Cortex of kidney (tissue), 1 donor: Measurements from ENCODE around the gene DDOST.
A peak's percentile ranks its signal among the peaks of the same experiment; 100 is the strongest.

Experiments
- DNase-seq: peaks from one replicate; lab custom pipeline; 2025; lab: John Stamatoyannopoulos, UW

The DDOST gene

GRCh38 chr1:20660847-20661206 lies 342 bp downstream of the DDOST start:
- DNase-seq = no peak

GRCh38 chr1:20660363-20660762 lies 806 bp downstream of the DDOST start:
- no peak for DNase-seq

GRCh38 chr1:20658166-20658915 lies 2.8 kb downstream of the DDOST start:
- no peak for DNase-seq

- no peak for DNase-seq
Measured at GRCh38 chr1:20657024-20657423, 4.1 kb downstream of the DDOST start.

GRCh38 chr1:20654104-20654690 lies 7.0 kb downstream of the DDOST start:
- DNase-seq = no peak

- no peak for DNase-seq
Measured at GRCh38 chr1:20652300-20652699, 8.9 kb downstream of the DDOST start.

- no peak for DNase-seq
Measured at GRCh38 chr1:20648946-20649345, 12.2 kb downstream of the DDOST start.

GRCh38 chr1:20648438-20648837 lies 12.7 kb downstream of the DDOST start:
- DNase-seq = no peak

GRCh38 chr1:20645414-20645813 lies 15.8 kb downstream of the DDOST start:
- DNase-seq = no peak

- no peak for DNase-seq
Measured at GRCh38 chr1:20644416-20644815, 16.8 kb downstream of the DDOST start.

- no peak for DNase-seq
Measured at GRCh38 chr1:20643080-20643479, 18.1 kb downstream of the DDOST start.

GRCh38 chr1:20641975-20642374 lies 19.2 kb downstream of the DDOST start:
- DNase-seq = no peak

- no peak for DNase-seq
Measured at GRCh38 chr1:20640183-20640597, 21.0 kb downstream of the DDOST start.

- no peak for DNase-seq
Measured at GRCh38 chr1:20636785-20637347, 24.3 kb downstream of the DDOST start.

GRCh38 chr1:20634594-20635084 lies 26.5 kb downstream of the DDOST start:
- no peak for DNase-seq

GRCh38 chr1:20634065-20634593 lies 27.0 kb downstream of the DDOST start:
- no peak for DNase-seq

- DNase-seq = peak; percentile 68
Measured at GRCh38 chr1:20633190-20634064, 27.7 kb downstream of the DDOST start, which contains the start of gene PINK1. PINK1 (plus strand) TSS chr1:20633458; CDS start chr1:20633549, 91 bp downstream.

- DNase-seq = no peak
Measured at GRCh38 chr1:20632386-20632785, 28.8 kb downstream of the DDOST start.

GRCh38 chr1:20630729-20631128 lies 30.4 kb downstream of the DDOST start:
- no peak for DNase-seq

- DNase-seq = no peak
Measured at GRCh38 chr1:20626524-20626923, 34.6 kb downstream of the DDOST start.

- DNase-seq = no peak
Measured at GRCh38 chr1:20626098-20626427, 35.1 kb downstream of the DDOST start.
